MM.1S (cell line): ENCODE measurements around the gene CDA.

Experiments
- DNase-seq: peaks from one replicate; pipeline ENCODE4 v3.0.0-alpha.2; 2015
- H2AFZ ChIP-seq: fragments of 300-600 bp; sonication (generic); 2 replicates; pipeline ENCODE4 v1.6.0; 2016; ENCODE audit warnings: antibody characterized with exemption, low read length
- H3F3A ChIP-seq: fragments of 300-600 bp; sonication (generic); 2 replicates; pipeline ENCODE4 v1.6.1; 2016; ENCODE audit warnings: mild to moderate bottlenecking, antibody characterized with exemption, low read length, moderate library complexity, mixed read lengths; ENCODE audit not compliant: insufficient read depth
- H3K27ac ChIP-seq: fragments of 300-600 bp; sonication (generic); 2 replicates; pipeline ENCODE4 v1.5.1; 2016; ENCODE audit warnings: mild to moderate bottlenecking, low read length
- H3K27me3 ChIP-seq: fragments of 300-600 bp; sonication (generic); replicated peaks from 2 replicates; pipeline ENCODE4 v1.6.0; 2016; ENCODE audit warnings: low read length; ENCODE audit not compliant: insufficient read depth
- H3K36me3 ChIP-seq: fragments of 300-600 bp; sonication (generic); replicated peaks from 2 replicates; pipeline ENCODE4 v1.6.1; 2016; ENCODE audit warnings: mild to moderate bottlenecking, low read length, mixed read lengths; ENCODE audit not compliant: insufficient read depth
- H3K4me1 ChIP-seq: fragments of 300-600 bp; sonication (generic); 2 replicates; pipeline ENCODE4 v1.6.1; 2016; ENCODE audit warnings: low read length, mixed read lengths
- H3K4me2 ChIP-seq: fragments of 300-600 bp; sonication (generic); 2 replicates; pipeline ENCODE4 v1.6.0; 2016; ENCODE audit warnings: low read depth, low read length
- H3K4me3 ChIP-seq: fragments of 300-600 bp; sonication (generic); 2 replicates; pipeline ENCODE4 v1.5.1; 2016; ENCODE audit warnings: low read length, mixed read lengths
- H3K79me2 ChIP-seq: fragments of 300-600 bp; sonication (generic); 2 replicates; pipeline ENCODE4 v1.6.1; 2016; ENCODE audit warnings: mixed run types, low read length, mixed read lengths
- H3K9ac ChIP-seq: fragments of 300-600 bp; sonication (generic); 2 replicates; pipeline ENCODE4 v1.6.1; 2016; ENCODE audit warnings: low read length, mixed read lengths
- H3K9me2 ChIP-seq: fragments of 300-600 bp; sonication (generic); replicated peaks from 2 replicates; pipeline ENCODE4 v1.6.1; 2016; ENCODE audit warnings: mild to moderate bottlenecking, low read length, mixed read lengths; ENCODE audit not compliant: insufficient read depth
- H3K9me3 ChIP-seq: fragments of 300-600 bp; sonication (generic); replicated peaks from 2 replicates; pipeline ENCODE4 v1.6.1; 2016; ENCODE audit warnings: mild to moderate bottlenecking, low read length, mixed read lengths; ENCODE audit not compliant: insufficient read depth
- H4K20me1 ChIP-seq: fragments of 300-600 bp; sonication (generic); 2 replicates; pipeline ENCODE4 v1.6.1; 2016; ENCODE audit warnings: mild to moderate bottlenecking, low read length, moderate library complexity, mixed read lengths; ENCODE audit not compliant: insufficient read depth
- CTCF ChIP-seq: fragments of 300-600 bp; sonication (generic); IDR thresholded peaks from 2 replicates; pipeline ENCODE4 v1.5.1; 2016; ENCODE audit warnings: antibody characterized with exemption, low read length, mixed read lengths
- EZH2 ChIP-seq: fragments of 300-600 bp; sonication (generic); optimal IDR thresholded peaks from 2 replicates; pipeline ENCODE3; 2017; ENCODE audit warnings: low read depth, mild to moderate bottlenecking, antibody characterized with exemption, low read length, mixed read lengths
- EZH2phosphoT487 ChIP-seq: fragments of 300-600 bp; sonication (generic); IDR thresholded peaks from 2 replicates; pipeline ENCODE4 v1.6.1; 2018; ENCODE audit warnings: antibody characterized with exemption, low read length

CDA gene

GRCh38 chr1:20615946-20616846 lies 27.3 kb downstream of the CDA start:
- TF ChIP-seq EZH2 (no peak), EZH2phosphoT487 (no peak), CTCF (no peak)
- Histone ChIP-seq H3K9me3 (no peaks in the 10 kb centered on the region), H2AFZ (0 out of 2 replicates have a peak overlapping the region, but pooled peaks have one; percentile 20), H3K9ac (no peak overlapping the region), H3F3A (no peaks in the 10 kb centered on the region), H3K36me3 (no peaks in the 10 kb centered on the region), H3K9me2 (no peaks in the 10 kb centered on the region), H3K4me1 (peaks cover 11% of the 10 kb centered on the region), H3K27ac (no peak overlapping the region), H3K79me2 (no peaks in the 10 kb centered on the region), H3K4me2 (peak overlapping the region; percentile 41; the same call in 1 of the 2 replicates), H3K27me3 (peaks cover 5% of the 10 kb centered on the region; the same call in 1 of the 2 replicates), H3K4me3 (no peak overlapping the region), H4K20me1 (no peaks in the 10 kb centered on the region)
- DNase-seq, result peak; percentile 39

GRCh38 chr1:20616847-20617487 lies 28.1 kb downstream of the CDA start:
- Histone ChIP-seq H3K9me3 (no peaks in the 10 kb centered on the region), H4K20me1 (no peaks in the 10 kb centered on the region), H3K4me3 (no peak overlapping the region), H2AFZ (0 out of 2 replicates have a peak overlapping the region, but pooled peaks have one; percentile 20), H3K9ac (no peak overlapping the region), H3K9me2 (no peaks in the 10 kb centered on the region), H3K36me3 (no peaks in the 10 kb centered on the region), H3K79me2 (no peaks in the 10 kb centered on the region), H3K4me1 (peaks cover 11% of the 10 kb centered on the region), H3F3A (no peaks in the 10 kb centered on the region), H3K4me2 (peak overlapping the region; percentile 41; the same call in 1 of the 2 replicates), H3K27ac (no peak overlapping the region), H3K27me3 (peaks cover 5% of the 10 kb centered on the region; the same call in 1 of the 2 replicates)
- TF ChIP-seq CTCF (no peak), EZH2 (no peak), EZH2phosphoT487 (no peak)
- no peak for DNase-seq

GRCh38 chr1:20618550-20618949 lies 29.7 kb downstream of the CDA start:
- H3K79me2 ChIP-seq, result no peaks in the 10 kb centered on the region

More at GRCh38 chr1:20618550-20618949, 29.7 kb downstream of the CDA start:
- DNase-seq, result no peak
- Histone ChIP-seq H3K36me3 (no peaks in the 10 kb centered on the region), H2AFZ (no peak overlapping the region), H3K27me3 (peaks cover 10% of the 10 kb centered on the region), H3K4me1 (peaks cover 11% of the 10 kb centered on the region), H3K9me3 (no peaks in the 10 kb centered on the region), H3F3A (no peaks in the 10 kb centered on the region), H3K4me2 (no peak overlapping the region), H3K9ac (no peak overlapping the region), H4K20me1 (no peaks in the 10 kb centered on the region), H3K4me3 (no peak overlapping the region), H3K9me2 (no peaks in the 10 kb centered on the region), H3K27ac (no peak overlapping the region)
- no peak for TF ChIP-seq EZH2phosphoT487
- no peak for TF ChIP-seq EZH2
- TF ChIP-seq CTCF, result no peak
